Chondrocyte (in vitro differentiated cells): ENCODE data around the gene FRMD1. TPM values are rescaled to one million over a fixed set of nuclear protein-coding genes. Genes with fewer than 3 reads are reported as not detected.

Source experiments
- DNase-seq: peaks from one replicate; pipeline ENCODE4 v3.0.0; 2021; ENCODE audit warnings: mixed read lengths, low spot score
- H3K27ac Mint-ChIP-seq: one replicate; pipeline ENCODE4 v1.8.0; 2021; ENCODE audit warnings: mild to moderate bottlenecking, moderate library complexity, mixed read lengths; ENCODE audit not compliant: unreplicated experiment
- H3K27me3 Mint-ChIP-seq: 2 replicates; pipeline ENCODE4 v1.8.0; 2021; ENCODE audit warnings: low read depth, mixed read lengths
- H3K36me3 Mint-ChIP-seq: 2 replicates; pipeline ENCODE4 v1.8.0; 2021; ENCODE audit warnings: low read depth, mixed read lengths
- H3K4me1 Mint-ChIP-seq: 2 replicates; pipeline ENCODE4 v1.8.0; 2021; ENCODE audit warnings: low read depth, mild to moderate bottlenecking, mixed read lengths
- H3K4me3 Mint-ChIP-seq: one replicate; pipeline ENCODE4 v1.8.0; 2021; ENCODE audit warnings: mild to moderate bottlenecking, moderate library complexity, mixed read lengths; ENCODE audit not compliant: unreplicated experiment
- H3K9me3 Mint-ChIP-seq: 2 replicates; pipeline ENCODE4 v1.8.0; 2021; ENCODE audit warnings: low read depth, mixed read lengths
- total RNA-seq: library from RNA; stranded (reverse); gene quantifications from 3 replicates; pipeline ENCODE4 v1.2.1, GENCODE V29; 2021
- TF ChIP-seq, protein P1 (sequence below): fragments of 200-600 bp; sonication (generic); IDR thresholded peaks from 2 replicates; pipeline ENCODE4 v1.5.0; 2021; ENCODE audit warnings: antibody characterized with exemption, mild to moderate bottlenecking, moderate library complexity

Gene FRMD1
- total RNA-seq, 1 donor from 2014 or later = 0.20 TPM

- no peak for DNase-seq
- Mint-ChIP-seq H3K9me3 (no peaks in the 10 kb centered on the region), H3K4me1 (peaks cover 22% of the 10 kb centered on the region), H3K36me3 (no peaks in the 10 kb centered on the region), H3K4me3 (no peak overlapping the region), H3K27me3 (peaks cover 9% of the 10 kb centered on the region), H3K27ac (no peak overlapping the region)
- TF ChIP-seq, protein P1, sequence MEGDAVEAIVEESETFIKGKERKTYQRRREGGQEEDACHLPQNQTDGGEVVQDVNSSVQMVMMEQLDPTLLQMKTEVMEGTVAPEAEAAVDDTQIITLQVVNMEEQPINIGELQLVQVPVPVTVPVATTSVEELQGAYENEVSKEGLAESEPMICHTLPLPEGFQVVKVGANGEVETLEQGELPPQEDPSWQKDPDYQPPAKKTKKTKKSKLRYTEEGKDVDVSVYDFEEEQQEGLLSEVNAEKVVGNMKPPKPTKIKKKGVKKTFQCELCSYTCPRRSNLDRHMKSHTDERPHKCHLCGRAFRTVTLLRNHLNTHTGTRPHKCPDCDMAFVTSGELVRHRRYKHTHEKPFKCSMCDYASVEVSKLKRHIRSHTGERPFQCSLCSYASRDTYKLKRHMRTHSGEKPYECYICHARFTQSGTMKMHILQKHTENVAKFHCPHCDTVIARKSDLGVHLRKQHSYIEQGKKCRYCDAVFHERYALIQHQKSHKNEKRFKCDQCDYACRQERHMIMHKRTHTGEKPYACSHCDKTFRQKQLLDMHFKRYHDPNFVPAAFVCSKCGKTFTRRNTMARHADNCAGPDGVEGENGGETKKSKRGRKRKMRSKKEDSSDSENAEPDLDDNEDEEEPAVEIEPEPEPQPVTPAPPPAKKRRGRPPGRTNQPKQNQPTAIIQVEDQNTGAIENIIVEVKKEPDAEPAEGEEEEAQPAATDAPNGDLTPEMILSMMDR = no peak
Measured at GRCh38 chr6:168029459-168030217, 49.4 kb downstream of the FRMD1 start.

- Mint-ChIP-seq H3K9me3 (no peaks in the 10 kb centered on the region), H3K36me3 (no peaks in the 10 kb centered on the region), H3K4me1 (peaks cover 22% of the 10 kb centered on the region), H3K4me3 (no peak overlapping the region), H3K27me3 (peaks cover 9% of the 10 kb centered on the region), H3K27ac (no peak overlapping the region)
- no peak for DNase-seq
- TF ChIP-seq, protein P1 = no peak
Measured at GRCh38 chr6:168028181-168028580, 50.8 kb downstream of the FRMD1 start.

GRCh38 chr6:168027521-168027920 lies 51.5 kb downstream of the FRMD1 start:
- TF ChIP-seq, protein P1 = no peak
- no peak overlapping the region for H3K27ac Mint-ChIP-seq
- peaks cover 20% of the 10 kb centered on the region for H3K4me1 Mint-ChIP-seq
- peaks cover 11% of the 10 kb centered on the region for H3K27me3 Mint-ChIP-seq
- no peaks in the 10 kb centered on the region for H3K9me3 Mint-ChIP-seq
- H3K4me3 Mint-ChIP-seq = no peak overlapping the region
- DNase-seq = no peak
- H3K36me3 Mint-ChIP-seq = no peaks in the 10 kb centered on the region

DNA sequence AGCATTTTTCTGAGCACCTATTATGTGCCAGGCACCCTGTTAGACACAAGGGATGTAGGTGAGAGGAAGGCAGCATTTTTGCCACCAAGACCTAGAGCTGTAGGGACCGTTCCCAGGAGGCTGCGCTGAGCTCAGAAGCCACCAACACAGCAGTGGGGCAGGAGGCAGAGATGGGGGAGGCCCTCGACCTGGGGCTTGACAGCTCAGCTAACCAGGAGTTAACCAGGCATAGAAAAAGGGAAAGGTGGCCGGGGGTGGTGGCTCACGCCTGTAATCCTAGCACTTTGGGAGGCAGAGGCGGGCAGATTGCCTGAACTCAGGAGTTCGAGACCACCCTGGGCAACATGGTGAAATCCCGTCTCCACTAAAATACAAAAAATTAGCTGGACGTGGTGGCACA lies 52.1 kb downstream of the FRMD1 start:
- Mint-ChIP-seq H3K9me3 (no peaks in the 10 kb centered on the region), H3K4me3 (no peak overlapping the region), H3K4me1 (peaks cover 14% of the 10 kb centered on the region), H3K36me3 (no peaks in the 10 kb centered on the region), H3K27ac (no peak overlapping the region), H3K27me3 (peaks cover 17% of the 10 kb centered on the region)
- no peak for DNase-seq
- TF ChIP-seq, protein P1 = no peak

DNA sequence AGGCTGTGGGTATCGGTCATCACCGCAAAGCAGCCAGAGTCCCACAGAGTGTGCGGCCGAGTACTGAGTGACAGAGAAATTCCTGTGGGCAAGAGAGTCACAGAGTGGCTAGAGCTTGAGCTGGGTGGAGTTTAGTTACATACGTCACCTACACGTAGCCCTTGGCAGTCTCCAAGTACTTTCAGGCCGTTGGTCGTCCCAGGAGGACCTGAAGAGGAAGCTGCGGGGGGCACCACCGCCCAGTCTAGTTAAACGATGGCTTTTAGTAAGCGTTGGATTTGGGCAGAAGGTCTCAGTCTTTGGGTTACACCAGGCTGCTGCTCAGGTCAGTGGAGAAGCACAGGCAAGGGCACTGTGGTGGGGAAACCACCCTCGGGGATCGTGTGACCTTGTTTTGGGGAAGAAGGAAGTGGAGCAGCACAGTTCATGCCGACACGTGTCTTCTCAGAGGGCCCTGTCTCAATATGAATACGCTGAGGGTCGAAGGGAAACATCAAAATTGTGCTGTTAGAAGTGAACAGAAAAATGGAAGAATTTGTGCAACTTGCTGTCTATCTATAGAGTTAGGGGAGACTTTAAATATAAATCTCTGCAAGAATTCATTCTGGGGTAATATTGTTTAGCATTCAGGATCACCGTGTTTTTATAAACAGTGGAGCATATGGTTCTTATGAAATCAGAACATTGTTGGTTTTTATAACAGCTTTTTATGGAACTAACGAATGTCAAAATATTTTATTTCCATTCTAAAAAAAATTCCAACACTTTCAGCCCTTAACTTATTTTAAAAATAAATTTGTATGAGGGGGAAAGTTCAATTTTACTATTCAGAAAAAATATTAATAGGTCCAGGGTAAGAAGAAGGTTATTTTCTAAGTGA lies 52.9 kb downstream of the FRMD1 start:
- TF ChIP-seq, protein P1 = no peak
- no peak for DNase-seq
- Mint-ChIP-seq H3K4me3 (no peak overlapping the region), H3K36me3 (no peaks in the 10 kb centered on the region), H3K9me3 (no peaks in the 10 kb centered on the region), H3K27me3 (peaks cover 24% of the 10 kb centered on the region), H3K27ac (no peak overlapping the region), H3K4me1 (peaks cover 5% of the 10 kb centered on the region)
